WTC11 (cell line): Measurements from ENCODE around the gene BAIAP2L1. TPM values are rescaled to one million over a fixed set of nuclear protein-coding genes. Genes with fewer than 3 reads are reported as not detected.

Experiments used
- ATAC-seq: fragments of 200-7000 bp; cut with Tn5 transposase; 2 replicates; pipeline ENCODE4 v1.10.0; 2021; ENCODE audit warnings: mild to moderate bottlenecking, moderate library complexity
- CTCF ChIA-PET: fragments of 300-600 bp; sonication (Branson Sonifier 250); formaldehyde crosslinking; loops from one replicate; lab custom pipeline; 2021; ENCODE audit warnings: antibody characterized with exemption; lab: Charles Lee
- POLR2A ChIA-PET: fragments of 350-600 bp; sonication (Branson Sonifier 250); formaldehyde crosslinking; loops from one replicate; lab custom pipeline; 2021; ENCODE audit warnings: antibody characterized with exemption; lab: Charles Lee
- DNase-seq: peaks from one replicate; pipeline ENCODE4 v3.0.0; 2021; ENCODE audit warnings: low spot score
- H3K27ac Mint-ChIP-seq: 2 replicates; pipeline ENCODE4 v1.8.0; 2021; ENCODE audit warnings: mixed read lengths
- H3K27me3 Mint-ChIP-seq: 2 replicates; pipeline ENCODE4 v1.8.0; 2021; ENCODE audit warnings: low read depth, mild to moderate bottlenecking, moderate library complexity, mixed read lengths
- H3K36me3 Mint-ChIP-seq: 2 replicates; pipeline ENCODE4 v1.8.0; 2021; ENCODE audit warnings: mixed read lengths
- H3K4me1 Mint-ChIP-seq: 2 replicates; pipeline ENCODE4 v1.8.0; 2022; ENCODE audit warnings: mixed read lengths
- H3K4me3 Mint-ChIP-seq: 2 replicates; pipeline ENCODE4 v1.8.0; 2021; ENCODE audit warnings: mild to moderate bottlenecking, moderate library complexity, mixed read lengths
- H3K9me3 Mint-ChIP-seq: 2 replicates; pipeline ENCODE4 v1.8.0; 2021; ENCODE audit warnings: mixed read lengths
- AR ChIP-seq: fragments of 250-450 bp; sonication (Bioruptor Pico); IDR thresholded peaks from 2 replicates; pipeline ENCODE4 v1.9.0; 2021; ENCODE audit warnings: mild to moderate bottlenecking
- ARID4B ChIP-seq: sonication (generic); formaldehyde crosslinking; IDR thresholded peaks from 2 replicates; pipeline ENCODE4 v1.8.0; 2023; ENCODE audit warnings: missing genetic modification reagents, mild to moderate bottlenecking, borderline replicate concordance
- E2F4 ChIP-seq: sonication (generic); formaldehyde crosslinking; IDR thresholded peaks from 2 replicates; pipeline ENCODE4 v1.8.1; 2022; ENCODE audit warnings: low read depth, mild to moderate bottlenecking, moderate library complexity, missing genetic modification reagents, borderline replicate concordance
- ERG ChIP-seq: fragments of 250-450 bp; sonication (Bioruptor Pico); IDR thresholded peaks from 2 replicates; pipeline ENCODE4 v1.8.0; 2021; ENCODE audit warnings: mild to moderate bottlenecking
- FOXJ3 ChIP-seq: sonication (generic); formaldehyde crosslinking; IDR thresholded peaks from 2 replicates; pipeline ENCODE4 v1.9.0; 2021; ENCODE audit warnings: missing genetic modification reagents, mild to moderate bottlenecking, borderline replicate concordance
- KAT7 ChIP-seq: sonication (generic); formaldehyde crosslinking; IDR thresholded peaks from 2 replicates; pipeline ENCODE4 v1.8.1; 2023; ENCODE audit warnings: missing genetic modification reagents, mild to moderate bottlenecking, borderline replicate concordance
- PRDM15 ChIP-seq: sonication (generic); formaldehyde crosslinking; IDR thresholded peaks from 2 replicates; pipeline ENCODE4 v1.8.0; 2022; ENCODE audit warnings: missing genetic modification reagents
- PREB ChIP-seq: sonication (generic); formaldehyde crosslinking; IDR thresholded peaks from 2 replicates; pipeline ENCODE4 v1.8.1; 2022; ENCODE audit warnings: mild to moderate bottlenecking, missing genetic modification reagents, moderate library complexity, borderline replicate concordance
- RELA ChIP-seq: sonication (generic); formaldehyde crosslinking; IDR thresholded peaks from 2 replicates; pipeline ENCODE4 v1.8.1; 2022; ENCODE audit warnings: missing genetic modification reagents, mild to moderate bottlenecking, borderline replicate concordance
- RORB ChIP-seq: fragments of 250-450 bp; sonication (Bioruptor Pico); IDR thresholded peaks from 2 replicates; pipeline ENCODE4 v1.9.0; 2021; ENCODE audit warnings: mild to moderate bottlenecking
- TEAD1 ChIP-seq: sonication (generic); formaldehyde crosslinking; IDR thresholded peaks from 2 replicates; pipeline ENCODE4 v1.8.0; 2022; ENCODE audit warnings: mild to moderate bottlenecking, missing genetic modification reagents
- ZNF281 ChIP-seq: sonication (generic); formaldehyde crosslinking; IDR thresholded peaks from 2 replicates; pipeline ENCODE4 v1.8.0; 2023; ENCODE audit warnings: mild to moderate bottlenecking, missing genetic modification reagents
- ZNF423 ChIP-seq: fragments of 250-450 bp; sonication (Bioruptor Pico); IDR thresholded peaks from 2 replicates; pipeline ENCODE4 v2.1.2; 2022; ENCODE audit warnings: mild to moderate bottlenecking, moderate library complexity
- total RNA-seq: library from RNA; stranded (reverse); gene quantifications from 3 replicates; pipeline ENCODE4 v1.2.3, GENCODE V29; 2021

BAIAP2L1 gene
- total RNA-seq, 1 experiment from 2014 or later: 37.5 TPM

GRCh38 chr7:98297626-98298286, 103.1 kb downstream of the BAIAP2L1 start (continued):
- no peak for TF ChIP-seq ZNF281

GRCh38 chr7:98296833-98297232, 104.1 kb downstream of the BAIAP2L1 start:
- no peak for ATAC-seq
- Mint-ChIP-seq H3K27me3 (no peaks in the 10 kb centered on the region), H3K27ac (peak overlapping the region; percentile 63; the same call in 1 of the 2 replicates), H3K36me3 (peaks cover 31% of the 10 kb centered on the region), H3K4me3 (no peak overlapping the region), H3K4me1 (peaks cover 21% of the 10 kb centered on the region), H3K9me3 (no peaks in the 10 kb centered on the region)
- ChIA-PET CTCF (no interaction called here), POLR2A (no interaction called here)
- no peak for DNase-seq
- TF ChIP-seq TEAD1 (CRISPR knock-in tag) (no peak), ZNF423 (CRISPR knock-in tag) (no peak), KAT7 (CRISPR knock-in tag) (no peak), ERG (CRISPR knock-in tag) (no peak), ARID4B (CRISPR knock-in tag) (no peak), RELA (CRISPR knock-in tag) (no peak), FOXJ3 (no peak), E2F4 (no peak), PRDM15 (CRISPR knock-in tag) (no peak), RORB (CRISPR knock-in tag) (no peak), AR (no peak), PREB (CRISPR knock-in tag) (no peak)
